Iris pigment epithelial cell (primary cell): ENCODE measurements around the gene CFAP46.
"Not testable (repeated sequence)": the region's sequence is repeated elsewhere in the genome, so short reads cannot be mapped to it uniquely, and the experiment has no call there.

Source experiments
- DNase-seq: peaks from one replicate; pipeline ENCODE4 v3.0.0-alpha.2; 2011; ENCODE audit warnings: low read depth

Gene CFAP46

DNA sequence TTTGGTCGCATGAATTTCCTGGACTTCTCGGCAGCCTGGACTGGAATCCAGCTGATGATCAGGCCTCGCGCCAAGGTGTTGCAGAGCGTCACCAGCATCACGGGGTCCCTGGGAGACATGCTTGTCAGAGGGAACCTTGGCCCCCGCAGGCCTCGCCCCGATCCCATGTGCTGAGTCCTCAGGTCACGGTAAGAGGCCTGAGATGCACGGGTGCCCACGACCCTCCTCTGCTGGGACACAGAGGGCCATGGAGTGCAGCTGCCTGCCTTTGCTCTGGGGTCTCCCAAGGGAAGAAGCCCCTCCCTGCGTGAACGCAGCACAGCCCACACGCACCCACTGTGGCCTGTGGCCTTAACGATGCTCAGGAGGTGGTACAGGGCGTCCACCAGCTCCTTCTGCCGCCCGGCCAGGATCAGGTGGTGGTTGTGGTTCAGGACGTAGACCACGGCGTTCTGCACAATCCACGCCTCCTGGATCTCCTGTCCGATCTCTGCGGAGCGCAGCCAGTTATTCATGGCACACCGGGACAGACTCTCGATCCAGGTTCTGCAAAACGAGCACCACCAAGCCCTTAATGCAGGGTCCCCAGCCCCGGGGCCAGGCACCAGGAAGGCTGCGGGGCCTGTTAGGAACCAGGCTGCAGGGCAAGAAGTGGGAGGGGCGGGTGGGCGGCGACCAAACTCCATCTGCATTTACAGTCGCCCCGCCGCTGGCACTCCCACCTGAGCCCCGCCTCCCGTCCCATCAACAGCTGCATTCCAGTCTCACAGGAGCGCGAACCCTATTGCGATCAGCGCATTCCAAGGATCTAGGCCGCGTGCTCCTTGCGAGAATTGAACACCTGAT, 29.4 kb downstream of the CFAP46 start:
- no peak for DNase-seq

DNA sequence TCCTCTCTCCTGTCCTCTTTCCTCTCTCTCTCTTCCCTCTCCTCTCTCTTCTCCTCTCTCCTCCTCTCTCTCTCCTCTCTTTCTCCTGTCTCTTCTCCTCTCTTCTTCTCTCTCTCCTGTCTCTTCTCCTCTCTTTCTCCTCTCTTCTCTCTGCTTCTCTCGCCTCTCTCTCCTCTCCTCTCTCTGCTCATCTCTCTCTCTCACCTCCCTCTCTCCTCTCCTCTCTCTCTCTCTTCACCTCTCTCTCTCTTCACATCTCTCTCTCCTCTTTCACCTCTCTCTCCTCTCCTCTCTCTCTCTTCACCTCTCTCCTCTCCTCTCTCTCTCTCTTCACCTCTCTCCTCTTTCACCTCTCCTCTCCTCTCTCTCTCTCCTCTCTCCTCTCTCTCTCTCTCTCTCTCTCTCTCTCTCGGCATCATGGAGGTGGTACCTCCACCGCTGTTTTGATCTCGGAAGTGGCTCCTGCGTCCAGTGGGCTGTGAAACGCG, 30.1 kb downstream of the CFAP46 start:
- DNase-seq: no peak

DNA sequence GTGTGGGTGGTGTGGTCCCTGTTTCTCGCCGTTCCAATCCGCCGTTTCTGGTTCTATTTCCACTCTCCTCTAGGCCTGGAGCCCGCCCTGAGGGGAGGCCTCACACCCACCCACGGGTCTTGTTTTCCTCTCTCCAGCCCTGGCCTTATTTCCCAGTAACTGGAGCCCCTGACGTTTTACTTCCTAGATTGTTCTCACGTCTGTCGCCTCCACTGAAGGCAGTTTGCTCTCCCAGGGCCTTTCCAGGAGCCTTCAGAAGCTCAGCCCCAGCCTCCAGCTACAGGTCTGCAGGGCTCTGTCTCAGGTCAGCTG, 30.6 kb downstream of the CFAP46 start:
- no peak for DNase-seq

DNA sequence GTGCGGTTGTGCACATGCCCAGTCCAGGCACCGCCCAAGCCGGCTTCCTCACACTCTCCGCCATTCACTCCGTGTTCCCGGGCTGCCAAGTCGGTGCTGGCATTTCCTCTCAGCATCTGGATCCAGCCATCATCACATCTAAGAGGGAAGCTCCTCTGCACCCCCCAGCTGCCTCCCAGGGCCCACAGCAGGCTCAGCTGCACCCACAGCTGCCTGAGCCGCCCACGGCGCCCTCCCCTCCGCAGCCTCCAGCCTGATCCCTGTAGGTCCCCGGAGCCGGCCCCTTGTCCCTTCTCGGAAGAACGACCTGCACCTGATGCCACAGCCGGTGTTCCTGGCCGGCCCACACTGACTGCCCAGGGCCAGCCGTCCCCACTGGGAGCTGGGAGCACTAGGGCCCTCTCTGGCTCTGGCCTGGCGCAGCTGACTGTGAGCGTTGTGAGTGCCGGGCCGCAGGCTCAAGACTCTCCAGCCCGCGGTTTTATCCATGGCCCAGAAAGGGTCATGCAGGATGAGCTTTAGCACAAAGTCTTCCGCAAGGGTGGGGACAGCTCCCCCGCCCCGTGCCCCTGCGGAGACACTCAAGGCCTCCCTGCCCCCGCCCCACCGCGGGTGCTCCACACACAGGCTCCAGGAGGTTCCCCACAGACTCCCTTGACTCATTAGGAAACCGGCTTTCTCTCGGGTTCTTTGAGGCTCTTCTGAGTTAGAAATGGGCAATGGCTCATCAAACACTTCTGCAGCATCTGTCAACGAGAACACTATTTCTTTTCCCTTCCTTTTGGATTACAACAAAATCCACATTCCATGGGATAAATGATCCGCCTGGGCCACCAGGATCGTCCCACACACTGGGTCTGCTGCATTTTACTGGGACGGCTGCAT, 31.2 kb downstream of the CFAP46 start:
- no peak for DNase-seq

DNA sequence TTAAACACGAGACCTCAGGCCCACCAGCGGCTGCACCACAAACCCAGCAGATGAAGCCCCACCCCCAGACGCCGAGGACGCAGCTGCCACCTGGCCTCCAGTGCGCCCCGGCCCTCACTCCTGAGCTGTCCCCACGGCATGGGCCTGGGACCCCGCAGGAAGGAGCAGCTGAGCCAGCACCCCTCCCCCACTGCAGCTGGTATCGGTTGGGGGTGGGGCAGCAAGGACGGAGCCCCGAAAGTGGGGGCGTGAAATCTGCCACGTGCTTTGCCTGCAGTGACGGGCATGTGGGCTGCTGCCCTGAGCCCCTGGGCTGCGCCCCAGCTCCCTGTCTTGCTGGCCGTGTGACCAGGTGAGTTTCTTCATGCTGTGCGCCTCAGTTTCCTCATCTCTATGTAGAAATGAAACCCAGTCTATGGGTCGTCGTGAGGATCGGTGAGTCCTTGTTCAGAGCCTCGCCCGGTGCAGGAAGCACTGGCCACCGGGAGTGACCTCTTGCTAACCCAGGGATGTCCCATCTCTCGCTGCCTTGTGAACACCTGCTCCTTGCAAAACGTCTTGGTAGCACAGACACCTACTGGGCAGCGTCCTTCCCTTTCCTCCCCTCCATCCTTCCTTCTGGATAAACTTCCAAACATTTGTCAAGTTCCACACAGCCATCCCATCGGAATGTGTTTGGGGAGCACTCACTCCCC, 32.0 kb downstream of the CFAP46 start:
- no peak for DNase-seq

DNA sequence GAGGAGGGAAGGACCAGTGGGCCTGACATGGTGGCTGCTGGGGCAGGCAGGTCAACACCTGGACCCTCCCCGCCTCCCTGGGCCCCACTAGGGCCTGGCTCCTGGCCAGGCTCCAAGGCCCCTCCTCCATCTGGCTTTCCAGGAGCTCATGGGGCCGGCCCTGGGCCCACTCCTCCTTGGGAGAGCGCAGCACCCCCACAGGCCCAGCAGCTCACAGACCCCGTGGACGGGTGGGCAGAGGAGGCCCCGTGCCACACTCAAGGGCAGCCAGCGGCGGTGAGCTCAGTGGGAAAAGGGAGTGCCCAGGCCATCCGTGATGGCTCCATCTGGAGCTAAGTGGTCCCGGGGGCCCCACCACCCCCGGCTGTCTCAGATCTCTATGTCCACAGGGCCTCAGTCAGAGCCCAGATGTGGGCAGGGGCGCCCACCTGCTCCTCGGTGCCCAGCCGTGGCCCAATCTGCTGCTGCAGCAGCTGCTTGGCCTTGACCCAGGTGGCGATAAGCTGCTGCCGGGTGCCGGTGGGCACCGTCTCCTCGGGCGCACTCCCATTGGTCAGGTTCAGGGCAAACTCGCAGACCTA, 32.8 kb downstream of the CFAP46 start:
- DNase-seq: no peak

DNA sequence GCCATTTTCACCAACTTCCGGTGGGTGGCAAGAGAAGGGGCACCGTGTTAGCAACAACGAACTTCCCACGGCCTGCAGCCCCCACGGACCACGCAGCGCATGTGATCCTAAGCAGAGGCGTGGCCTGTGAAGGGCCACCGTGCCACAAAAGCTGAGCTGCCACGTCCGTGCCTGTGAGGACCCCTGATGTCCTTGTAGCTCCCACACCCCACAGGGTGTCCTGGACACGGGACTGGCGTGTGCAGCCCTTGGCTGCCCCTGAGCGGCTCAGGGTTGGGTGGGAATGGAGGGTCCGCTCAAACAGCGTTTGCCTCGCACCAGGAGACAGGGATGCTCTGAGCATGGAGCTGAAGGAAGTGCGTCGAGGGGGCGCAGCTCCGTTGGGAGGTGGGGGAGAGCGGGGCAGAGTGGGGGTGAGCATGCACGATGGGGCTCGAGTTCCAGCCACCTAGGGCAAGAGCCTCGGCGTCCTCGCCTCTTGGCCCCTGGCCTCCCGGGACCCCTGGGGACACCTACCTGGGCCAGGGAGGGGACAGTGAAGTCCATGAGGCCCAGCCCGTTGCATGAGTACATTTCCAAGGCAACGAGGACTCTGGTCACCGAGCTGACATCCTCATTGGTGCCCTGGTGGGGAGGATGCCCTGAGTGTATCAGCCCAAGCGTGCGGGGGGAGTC, 33.6 kb downstream of the CFAP46 start:
- DNase-seq: no peak

DNA sequence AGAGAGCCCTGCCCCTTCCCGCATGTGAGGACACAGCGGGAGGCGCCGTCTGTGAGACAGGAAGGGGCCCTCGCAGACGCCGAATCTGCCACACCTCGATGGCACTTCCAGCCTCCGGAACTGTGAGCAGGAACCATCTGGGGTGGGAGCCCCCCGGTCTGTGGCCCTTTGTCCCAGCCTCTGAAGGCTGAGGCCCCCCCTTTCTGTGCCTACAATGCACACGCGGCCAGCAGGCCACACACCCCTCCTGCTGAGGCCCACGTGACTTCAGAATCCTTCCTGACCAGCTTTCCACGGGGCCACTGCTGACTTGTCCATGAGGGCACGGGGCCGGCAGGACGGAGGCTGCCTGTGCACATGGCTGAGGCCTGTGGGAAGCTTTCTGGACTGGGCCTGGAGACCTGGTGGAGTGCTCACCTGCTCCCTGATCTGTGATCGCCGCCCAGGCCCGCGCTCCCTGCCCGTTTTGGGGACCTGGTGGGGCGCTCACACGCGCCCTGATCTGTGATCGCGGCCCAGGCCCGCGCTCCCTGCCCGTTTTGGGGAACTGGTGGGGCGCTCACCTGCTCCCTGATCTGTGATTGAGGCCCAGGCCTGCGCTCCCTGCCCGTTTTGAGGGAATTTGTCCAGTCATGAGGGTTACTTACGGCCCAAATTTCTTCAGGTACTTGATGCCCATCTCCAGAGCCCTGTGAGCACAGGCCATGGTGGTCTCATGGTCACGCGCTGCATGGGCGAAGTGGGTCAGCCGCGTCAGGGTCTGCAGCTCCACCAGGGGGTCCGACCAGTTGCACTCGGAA, 34.3 kb downstream of the CFAP46 start:
- no peak for DNase-seq

DNA sequence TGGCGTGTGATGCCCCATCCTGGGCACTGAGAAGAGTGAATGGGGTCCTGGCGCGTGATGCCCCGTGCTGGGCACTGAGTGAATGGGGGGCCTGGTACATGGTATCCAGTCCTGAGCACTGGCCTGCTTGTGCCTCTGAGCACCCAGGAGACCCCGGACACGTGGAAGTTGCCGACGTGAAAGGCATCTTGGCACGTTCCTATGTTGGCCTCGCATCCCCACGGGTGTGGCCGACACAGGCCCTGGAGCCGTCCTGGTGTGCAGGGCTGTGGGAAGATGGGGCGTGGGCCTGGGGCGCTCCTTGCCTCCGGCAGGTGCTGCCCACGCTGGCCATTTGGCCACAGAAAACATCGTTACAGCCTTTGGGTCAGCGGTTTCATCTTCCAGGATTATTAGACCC, 35.5 kb downstream of the CFAP46 start:
- DNase-seq: no peak

DNA sequence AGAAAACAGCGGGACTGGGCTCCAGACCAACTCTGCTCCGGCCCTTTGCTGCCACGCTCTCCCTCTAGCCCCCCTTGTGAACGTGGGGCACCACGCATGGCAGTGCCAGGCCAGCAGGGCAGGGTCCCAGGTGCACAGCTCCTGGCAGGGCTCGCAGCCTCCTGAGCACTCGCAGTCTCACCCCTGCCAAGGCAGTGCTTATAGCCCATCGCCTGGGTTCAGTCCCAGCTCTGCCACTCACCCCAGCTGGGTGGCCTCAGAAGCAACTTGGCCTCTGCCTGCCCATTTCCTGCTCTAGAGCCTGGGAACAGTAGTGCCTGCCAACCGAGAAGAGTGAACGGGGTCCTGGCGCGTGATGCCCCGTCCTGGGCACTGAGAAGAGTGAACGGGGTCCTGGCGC, 36.3 kb downstream of the CFAP46 start:
- no peak for DNase-seq

DNA sequence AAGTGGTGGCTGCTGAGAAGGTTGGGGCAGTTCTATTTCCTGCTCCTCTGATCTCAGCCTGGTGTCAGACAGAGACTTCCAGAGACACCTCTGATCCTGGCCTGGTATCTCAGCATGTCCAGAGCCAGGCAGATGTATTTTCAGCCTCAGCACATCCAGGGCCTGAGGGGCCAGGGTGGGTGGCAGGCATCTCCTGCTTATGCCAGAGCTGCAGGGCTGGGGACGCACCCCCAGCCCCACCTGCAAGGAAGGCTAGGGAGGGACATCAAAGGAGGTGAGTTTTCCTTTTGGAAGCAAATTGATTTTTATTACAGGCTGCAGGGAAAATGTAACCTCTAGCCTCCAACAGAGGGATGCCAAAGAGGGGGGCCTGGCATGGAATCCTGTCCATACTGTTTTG, 36.7 kb downstream of the CFAP46 start:
- DNase-seq: no peak

DNA sequence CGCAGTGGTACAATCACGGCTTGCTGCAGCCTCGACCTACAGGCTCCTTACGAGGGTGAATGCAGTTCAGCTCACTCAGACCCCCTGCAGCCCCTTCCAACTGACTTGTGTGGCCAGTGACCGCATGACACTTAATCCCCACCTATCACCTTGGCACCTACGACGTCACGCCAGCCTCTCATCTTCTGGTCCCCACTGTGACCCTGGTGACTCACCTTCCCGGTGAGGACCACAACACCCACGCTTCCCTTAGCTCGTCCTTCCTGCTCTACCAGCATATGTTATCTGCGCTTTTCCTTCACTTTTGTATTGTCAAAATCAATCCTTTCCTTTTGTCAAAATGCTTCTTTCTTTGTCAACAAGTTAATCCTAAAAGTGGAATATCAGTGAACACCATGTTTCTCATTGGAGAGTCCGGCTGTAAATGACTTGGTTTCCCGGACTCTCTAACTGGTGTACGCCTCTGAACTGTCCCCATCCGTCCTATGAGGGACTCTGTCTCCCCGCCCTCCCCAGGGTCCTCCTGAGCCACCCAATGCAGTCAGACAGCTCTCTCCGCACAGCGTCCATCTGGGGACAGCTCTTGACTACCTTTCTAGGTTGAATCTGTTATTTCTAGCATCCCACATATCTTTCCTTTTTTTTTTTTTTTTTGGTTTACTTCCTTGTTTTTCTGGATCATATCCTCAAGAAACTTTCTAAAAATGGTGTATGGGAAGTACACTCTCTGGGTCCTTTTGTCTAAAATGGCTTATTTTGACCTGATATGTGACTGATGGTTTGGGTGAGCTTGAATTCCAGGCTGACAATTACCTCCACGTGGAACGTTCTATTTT, 37.3 kb downstream of the CFAP46 start:
- no peak for DNase-seq

DNA sequence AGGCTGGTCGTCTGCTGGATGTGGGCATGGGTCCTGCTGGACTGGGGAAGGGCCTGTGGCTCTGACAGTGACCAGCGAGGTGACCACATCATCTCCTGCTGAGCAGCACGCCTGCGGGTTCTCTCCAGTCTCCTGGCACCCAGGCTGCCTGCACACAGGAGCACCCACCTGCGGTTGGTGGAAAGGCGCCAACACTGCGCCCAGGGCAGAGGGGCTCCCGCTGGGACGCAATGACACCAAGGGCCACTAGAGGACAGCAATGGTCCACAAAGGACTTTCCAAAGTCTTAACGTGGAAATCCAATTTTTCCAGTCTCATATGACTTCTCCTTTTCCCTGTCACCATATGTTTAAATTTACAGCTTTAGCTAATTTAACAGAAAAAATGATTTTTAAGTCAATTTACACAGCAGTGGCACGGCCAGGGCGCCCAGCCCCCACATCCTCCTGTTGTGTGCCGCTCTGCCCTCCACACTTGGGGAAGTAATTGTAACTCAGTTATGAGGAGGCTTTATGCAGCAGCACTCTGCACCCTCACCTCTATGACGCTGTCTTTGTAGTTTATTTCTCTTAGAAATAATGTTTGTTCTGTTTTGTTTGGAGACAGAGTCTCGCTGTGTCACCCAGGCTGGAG, 38.1 kb downstream of the CFAP46 start:
- peak; percentile 26 for DNase-seq

DNA sequence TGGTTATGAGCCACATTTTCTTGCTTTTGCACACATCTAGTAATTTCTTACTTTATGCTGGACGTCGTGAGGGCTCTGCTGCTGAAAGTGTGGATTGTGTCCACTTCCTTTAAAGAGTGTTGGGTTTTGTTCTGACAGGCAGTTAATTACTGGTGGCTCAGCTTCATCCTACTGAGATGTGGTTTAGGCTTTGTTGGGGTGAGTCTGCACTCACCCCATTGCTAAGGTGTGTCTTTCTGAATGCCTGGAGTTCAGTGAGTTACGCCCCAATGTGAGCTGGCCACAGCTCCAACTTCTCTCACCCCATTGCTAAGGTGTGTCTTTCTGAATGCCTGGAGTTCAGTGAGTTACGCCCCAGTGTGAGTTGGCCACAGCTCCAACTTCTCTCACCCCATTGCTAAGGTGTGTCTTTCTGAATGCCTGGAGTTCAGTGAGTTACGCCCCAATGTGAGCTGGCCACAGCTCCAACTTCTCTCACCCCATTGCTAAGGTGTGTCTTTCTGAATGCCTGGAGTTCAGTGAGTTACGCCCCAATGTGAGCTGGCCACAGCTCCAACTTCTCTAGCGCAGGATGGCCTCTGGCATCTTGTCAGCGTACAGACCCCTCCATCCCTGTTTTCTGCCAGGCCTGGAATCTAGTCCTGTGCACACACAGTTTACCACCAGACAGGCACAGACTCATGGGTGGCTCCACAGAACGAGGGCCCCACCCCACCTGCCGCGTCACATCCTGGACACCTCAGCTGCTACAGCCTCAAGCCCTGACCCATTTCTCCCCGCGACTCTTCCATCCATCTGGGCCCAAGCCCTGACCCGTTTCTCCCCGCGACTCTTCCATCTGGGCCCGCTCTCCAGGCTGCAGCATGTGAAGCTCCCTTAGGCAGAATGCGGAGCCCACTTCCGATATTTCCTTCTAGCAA, 39.5 kb downstream of the CFAP46 start:
- DNase-seq: not testable (repeated sequence)

DNA sequence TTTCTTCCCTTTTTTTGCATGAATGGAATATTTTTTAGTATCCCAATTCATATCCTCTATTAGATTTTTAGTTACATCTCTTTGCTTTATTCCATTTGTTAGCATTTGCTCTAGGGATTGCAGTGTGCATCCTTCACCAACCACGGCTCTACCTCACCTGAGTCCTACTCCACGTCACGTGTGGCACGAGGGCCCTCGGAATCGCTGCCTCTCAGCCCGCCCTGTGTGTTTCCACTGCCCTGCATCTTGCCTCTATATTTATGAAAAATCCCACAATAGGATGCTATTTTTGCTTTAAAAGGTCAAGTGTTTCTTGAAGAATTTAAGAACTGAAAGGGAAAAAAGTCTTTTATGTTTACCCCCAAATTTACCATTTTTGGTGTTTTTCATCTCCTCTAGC, 41.0 kb downstream of the CFAP46 start:
- DNase-seq: no peak

DNA sequence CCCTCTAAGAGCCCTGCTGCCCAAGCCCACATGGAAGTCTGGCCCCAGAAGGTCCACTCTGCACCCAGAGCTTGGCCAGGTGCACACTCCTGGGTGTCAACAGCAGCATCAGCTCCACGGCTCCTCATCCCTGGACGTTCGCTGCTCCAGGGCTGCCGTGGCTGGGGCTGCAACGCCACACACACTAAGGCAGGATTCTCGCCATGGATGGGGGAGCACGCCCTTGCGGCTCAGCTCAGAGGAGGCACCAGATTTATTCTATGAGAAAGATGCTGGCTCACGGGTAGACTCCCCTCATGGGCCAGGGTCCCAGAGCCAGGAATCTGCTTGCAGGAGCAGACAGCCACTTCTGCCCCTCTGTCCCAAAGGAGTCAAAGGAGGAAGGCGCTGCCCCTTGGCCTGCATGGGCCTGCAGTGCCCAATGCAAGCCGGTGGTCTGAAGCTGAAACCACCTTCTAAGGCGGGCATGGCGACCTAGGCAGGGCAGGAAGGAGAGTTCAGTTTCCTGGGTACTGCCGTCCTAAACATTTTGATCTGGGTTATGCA, 42.1 kb downstream of the CFAP46 start:
- no peak for DNase-seq

DNA sequence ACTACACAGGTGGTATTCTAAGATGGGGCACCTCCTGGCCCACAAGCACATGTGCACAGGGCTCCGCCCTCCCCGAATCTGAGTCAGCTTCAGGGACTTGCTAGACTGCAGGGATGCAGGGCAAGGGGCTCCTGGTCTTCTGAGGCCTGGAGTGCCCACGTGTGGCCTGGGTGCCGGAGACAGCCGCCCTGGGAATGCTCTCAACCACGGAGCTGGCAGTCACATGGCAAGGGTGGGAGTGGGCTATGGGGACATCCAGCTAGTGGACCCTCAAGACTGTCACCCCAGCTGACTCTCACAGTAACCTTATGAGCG, 42.7 kb downstream of the CFAP46 start:
- DNase-seq: no peak

DNA sequence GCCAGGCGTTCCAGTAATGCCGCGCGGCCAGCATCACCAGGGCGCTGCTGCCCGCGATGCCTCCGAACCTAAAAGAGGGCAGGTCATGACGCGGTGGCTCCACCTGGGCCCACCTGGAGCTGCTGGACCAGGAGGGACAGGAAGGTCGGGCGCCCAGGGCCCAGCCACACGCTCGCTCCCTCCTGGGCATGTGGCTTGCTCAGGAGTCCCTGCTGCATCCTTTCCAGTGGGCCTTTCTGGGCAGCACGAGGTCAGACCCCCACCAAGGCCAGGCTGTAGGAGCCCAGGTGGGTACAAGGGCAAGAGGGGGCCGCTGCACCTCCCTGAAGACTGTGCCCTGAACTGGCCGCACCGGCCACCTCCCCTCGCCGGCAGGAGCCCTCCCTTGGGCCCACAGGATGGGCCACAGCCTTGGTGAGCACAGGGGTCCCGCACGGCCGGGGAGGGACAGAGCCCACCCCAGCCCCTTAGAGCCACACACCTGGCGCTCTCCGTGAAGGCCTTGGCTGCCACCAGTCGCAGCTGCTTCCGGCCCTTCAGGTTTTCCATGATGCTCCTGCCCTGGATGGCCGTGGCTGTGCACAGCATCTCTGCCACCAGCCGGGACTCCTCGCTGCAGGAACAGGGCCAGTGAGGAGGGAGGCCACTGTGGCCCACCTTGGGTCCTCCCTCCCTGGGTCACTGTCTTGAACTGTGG, 43.2 kb downstream of the CFAP46 start:
- DNase-seq: no peak
